H9 (cell line): ENCODE results near the gene RPS17. TPM values are rescaled to one million over a fixed set of nuclear protein-coding genes. Genes with fewer than 3 reads are reported as not detected.
A peak's percentile ranks its signal among the peaks of the same experiment; 100 is the strongest.

Source experiments
- DNase-seq: peaks from one replicate; pipeline ENCODE4 v3.0.0-alpha.2; 2017
- H2AFZ ChIP-seq: one replicate; pipeline ENCODE4 v1.6.1; 2013; ENCODE audit warnings: mild to moderate bottlenecking, low read length, control low read depth, moderate library complexity
- H2AK5ac ChIP-seq: 2 replicates; pipeline ENCODE4 v1.6.1; 2013; ENCODE audit warnings: low read length, control low read depth, mixed read lengths; ENCODE audit not compliant: insufficient read length
- H2BK120ac ChIP-seq: one replicate; pipeline ENCODE4 v1.6.1; 2013; ENCODE audit warnings: low read depth, mild to moderate bottlenecking, low read length, control low read depth, inconsistent platforms; ENCODE audit not compliant: poor library complexity, severe bottlenecking
- H2BK12ac ChIP-seq: 2 replicates; pipeline ENCODE4 v1.6.1; 2013; ENCODE audit warnings: low read length, control low read depth, mixed read lengths, low read depth; ENCODE audit not compliant: insufficient read length
- H2BK15ac ChIP-seq: 2 replicates; pipeline ENCODE4 v1.6.1; 2013; ENCODE audit warnings: low read depth, low read length, control low read depth
- H2BK20ac ChIP-seq: one replicate; pipeline ENCODE4 v1.6.1; 2013; ENCODE audit warnings: low read depth, mild to moderate bottlenecking, low read length, control low read depth, inconsistent platforms; ENCODE audit not compliant: poor library complexity, severe bottlenecking
- H2BK5ac ChIP-seq: 2 replicates; pipeline ENCODE4 v1.6.1; 2013; ENCODE audit warnings: low read length, control low read depth, mixed read lengths; ENCODE audit not compliant: insufficient read length
- H3K14ac ChIP-seq: 2 replicates; pipeline ENCODE4 v1.6.1; 2013; ENCODE audit warnings: low read length, control low read depth; ENCODE audit not compliant: insufficient read depth
- H3K18ac ChIP-seq: 2 replicates; pipeline ENCODE4 v1.6.1; 2013; ENCODE audit warnings: low read depth, mild to moderate bottlenecking, mixed read lengths, low read length, control low read depth; ENCODE audit not compliant: insufficient read length
- H3K23ac ChIP-seq: 2 replicates; pipeline ENCODE4 v1.6.1; 2013; ENCODE audit warnings: low read length, control low read depth, mixed read lengths, low read depth; ENCODE audit not compliant: insufficient read length
- H3K23me2 ChIP-seq: 2 replicates; pipeline ENCODE4 v1.6.1; 2013; ENCODE audit warnings: low read depth, mild to moderate bottlenecking, mixed read lengths, low read length, control low read depth; ENCODE audit not compliant: insufficient read length, poor library complexity, severe bottlenecking
- H3K27ac ChIP-seq: 2 replicates; pipeline ENCODE4 v1.5.1; 2013; ENCODE audit warnings: low read length, control low read depth, mixed read lengths, low read depth; ENCODE audit not compliant: insufficient read length
- H3K27me3 ChIP-seq: 2 replicates; pipeline ENCODE4 v1.6.1; 2013; ENCODE audit warnings: low read length, control low read depth, inconsistent platforms; ENCODE audit not compliant: insufficient read depth
- H3K4ac ChIP-seq: 2 replicates; pipeline ENCODE4 v1.6.1; 2013; ENCODE audit warnings: low read depth, mild to moderate bottlenecking, control low read depth, inconsistent platforms, low read length, moderate library complexity
- H3K4me1 ChIP-seq: 2 replicates; pipeline ENCODE4 v1.6.1; 2013; ENCODE audit warnings: low read length, control low read depth, inconsistent platforms; ENCODE audit not compliant: insufficient read depth
- H3K4me2 ChIP-seq: 2 replicates; pipeline ENCODE4 v1.6.1; 2013; ENCODE audit warnings: low read length, control low read depth, mixed read lengths; ENCODE audit not compliant: insufficient read length, insufficient read depth
- H3K56ac ChIP-seq: 2 replicates; pipeline ENCODE4 v1.6.1; 2013; ENCODE audit warnings: low read depth, mild to moderate bottlenecking, mixed read lengths, low read length, control low read depth; ENCODE audit not compliant: insufficient read length
- H3K79me1 ChIP-seq: 2 replicates; pipeline ENCODE4 v1.6.1; 2013; ENCODE audit warnings: low read depth, mild to moderate bottlenecking, moderate library complexity, low read length, control low read depth, inconsistent platforms; ENCODE audit not compliant: insufficient read depth, poor library complexity, severe bottlenecking
- H3K79me2 ChIP-seq: 2 replicates; pipeline ENCODE4 v1.6.1; 2013; ENCODE audit warnings: low read length, control low read depth, inconsistent platforms; ENCODE audit not compliant: insufficient read depth
- H3K9ac ChIP-seq: 2 replicates; pipeline ENCODE4 v1.6.1; 2013; ENCODE audit warnings: low read length, control low read depth, mixed read lengths; ENCODE audit not compliant: insufficient read length; ENCODE audit errors: extremely low read depth
- H3K9me3 ChIP-seq: one replicate; pipeline ENCODE4 v1.6.1; 2013; ENCODE audit warnings: low read depth, low read length, inconsistent platforms; ENCODE audit not compliant: control insufficient read depth
- H3T11ph ChIP-seq: one replicate; pipeline ENCODE4 v1.6.1; 2013; ENCODE audit warnings: mild to moderate bottlenecking, low read length, control low read depth, inconsistent platforms
- H4K20me1 ChIP-seq: one replicate; pipeline ENCODE4 v1.6.1; 2013; ENCODE audit not compliant: control insufficient read depth, insufficient read length, insufficient read depth
- H4K5ac ChIP-seq: 2 replicates; pipeline ENCODE4 v1.6.1; 2013; ENCODE audit warnings: low read depth, mild to moderate bottlenecking, mixed read lengths, low read length, control low read depth; ENCODE audit not compliant: insufficient read length
- H4K8ac ChIP-seq: replicated peaks from 2 replicates; pipeline ENCODE4 v1.6.1; 2013; ENCODE audit warnings: low read length, control low read depth, mixed read lengths, low read depth; ENCODE audit not compliant: insufficient read length
- H4K91ac ChIP-seq: 2 replicates; pipeline ENCODE4 v1.6.1; 2013; ENCODE audit warnings: low read depth, mild to moderate bottlenecking, moderate library complexity, mixed read lengths, low read length, control low read depth; ENCODE audit not compliant: insufficient read length
- H3K27ac Mint-ChIP-seq, 3 experiments: 2 replicates in 2 of 3; 3 replicates in 1 of 3; pipeline ENCODE4 v1.8.0; 2020 to 2021; ENCODE audit warnings: mixed read lengths in 3 of 3, mild to moderate bottlenecking in 1 of 3, moderate library complexity in 1 of 3
- H3K27me3 Mint-ChIP-seq: 2 replicates; pipeline ENCODE4 v1.8.0; 2021; ENCODE audit warnings: low read depth, mild to moderate bottlenecking, moderate library complexity, mixed read lengths
- H3K36me3 Mint-ChIP-seq, 3 experiments: 2 replicates in 2 of 3; 3 replicates in 1 of 3; pipeline ENCODE4 v1.8.0; 2020 to 2021; ENCODE audit warnings: low read depth in 3 of 3, mixed read lengths in 3 of 3; ENCODE audit not compliant: insufficient read depth in 1 of 3
- H3K4me1 Mint-ChIP-seq, 2 experiments: 2 replicates each; pipeline ENCODE4 v1.8.0; 2020; ENCODE audit warnings: mixed read lengths in 2 of 2
- H3K4me3 Mint-ChIP-seq, 2 experiments: 2 replicates in 1 of 2; 3 replicates in 1 of 2; pipeline ENCODE4 v1.8.0; 2020 to 2021; ENCODE audit warnings: mild to moderate bottlenecking in 2 of 2, mixed read lengths in 2 of 2, moderate library complexity in 1 of 2
- H3K9me3 Mint-ChIP-seq, 2 experiments: 2 replicates in 1 of 2; 3 replicates in 1 of 2; pipeline ENCODE4 v1.8.0; 2020; ENCODE audit warnings: mild to moderate bottlenecking in 2 of 2, mixed read lengths in 2 of 2, moderate library complexity in 1 of 2
- WGBS: extraction: QIAGEN DNeasy Blood & Tissue Kit; methylation state at CpG from one replicate; pipeline ENCODE4 v1.1.7; 2013; ENCODE audit warnings: missing lambda C conversion rate, low lambda C conversion rate, mixed read lengths; ENCODE audit not compliant: insufficient read length; ENCODE audit errors: extremely low coverage; 5-methylcytosine and 5-hydroxymethylcytosine counted together
- total RNA-seq: library from RNA; stranded (reverse); gene quantifications from 2 replicates; pipeline ENCODE4 v1.2.1, GENCODE V29; 2021
- TF ChIP-seq, protein P1 (sequence below): fragments of 200-600 bp; sonication (generic); conservative IDR thresholded peaks from 3 replicates; pipeline ENCODE4 v1.8.0; 2021; ENCODE audit warnings: antibody characterized with exemption, mild to moderate bottlenecking

Gene RPS17
- total RNA-seq, 1 experiment from 2014 or later: 2,597 TPM

DNA sequence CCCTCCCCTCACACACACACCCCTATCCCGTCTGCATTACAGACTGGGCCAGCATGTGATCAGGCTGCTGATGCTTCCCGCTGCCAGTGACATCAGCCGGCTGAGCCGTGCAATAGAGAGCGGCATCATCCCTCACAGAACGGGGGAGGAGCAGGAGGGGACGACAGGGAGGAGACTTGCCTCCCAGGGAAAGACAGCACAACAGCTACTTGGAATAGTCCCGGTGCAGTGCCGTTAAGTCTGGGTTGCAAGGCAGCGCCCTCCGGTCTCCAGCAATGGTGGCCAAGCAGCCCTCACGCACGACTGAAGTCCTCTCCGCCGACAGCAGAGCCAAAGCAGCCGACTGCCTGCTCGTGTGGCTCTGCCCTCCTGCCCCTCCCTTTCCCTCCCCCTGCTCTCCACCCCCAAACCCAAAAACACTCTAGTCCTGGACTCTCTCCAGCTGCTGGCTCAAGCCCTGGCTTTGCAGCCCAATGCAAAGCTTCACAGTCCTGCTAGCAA, 31.5 kb upstream of the RPS17 start:
- Mint-ChIP-seq H3K4me3 (peak overlapping the region; percentile 47 to 77), H3K36me3 (no peaks in the 10 kb centered on the region), H3K9me3 (no peaks in the 10 kb centered on the region), H3K27me3 (peaks cover 21% of the 10 kb centered on the region), H3K4me1 (peaks cover 17 to 26% of the 10 kb centered on the region in 2 experiments), H3K27ac (no peak overlapping the region; a peak in 1 of 7 replicates)
- Histone ChIP-seq H2BK120ac (no peak overlapping the region), H2AFZ (peak overlapping the region; percentile 2), H4K8ac (no peak overlapping the region), H4K20me1 (no peaks in the 10 kb centered on the region), H2BK20ac (no peak overlapping the region), H3K9me3 (no peaks in the 10 kb centered on the region), H4K5ac (no peak overlapping the region), H3K18ac (peak overlapping the region; percentile 36), H3K79me1 (no peaks in the 10 kb centered on the region), H3K56ac (no peak overlapping the region), H3K23me2 (peaks cover 4% of the 10 kb centered on the region), H3T11ph (no peak overlapping the region), H4K91ac (no peak overlapping the region), H2BK5ac (no peak overlapping the region), H3K4me1 (no peaks in the 10 kb centered on the region; the same call in 1 of the 2 replicates), H2BK12ac (no peak overlapping the region), H2BK15ac (no peak overlapping the region), H3K27me3 (no peaks in the 10 kb centered on the region), H3K27ac (no peak overlapping the region), H3K14ac (peak overlapping the region; percentile 72), H3K4ac (no peak overlapping the region), H3K4me2 (peak overlapping the region; percentile 63), H2AK5ac (no peak overlapping the region), H3K23ac (no peak overlapping the region), H3K79me2 (no peaks in the 10 kb centered on the region), H3K9ac (no peak overlapping the region)
- no CpG with 5 or more reads among the region's 17 CpGs for WGBS
- peak; percentile 71 for DNase-seq
- TF ChIP-seq, protein P1, sequence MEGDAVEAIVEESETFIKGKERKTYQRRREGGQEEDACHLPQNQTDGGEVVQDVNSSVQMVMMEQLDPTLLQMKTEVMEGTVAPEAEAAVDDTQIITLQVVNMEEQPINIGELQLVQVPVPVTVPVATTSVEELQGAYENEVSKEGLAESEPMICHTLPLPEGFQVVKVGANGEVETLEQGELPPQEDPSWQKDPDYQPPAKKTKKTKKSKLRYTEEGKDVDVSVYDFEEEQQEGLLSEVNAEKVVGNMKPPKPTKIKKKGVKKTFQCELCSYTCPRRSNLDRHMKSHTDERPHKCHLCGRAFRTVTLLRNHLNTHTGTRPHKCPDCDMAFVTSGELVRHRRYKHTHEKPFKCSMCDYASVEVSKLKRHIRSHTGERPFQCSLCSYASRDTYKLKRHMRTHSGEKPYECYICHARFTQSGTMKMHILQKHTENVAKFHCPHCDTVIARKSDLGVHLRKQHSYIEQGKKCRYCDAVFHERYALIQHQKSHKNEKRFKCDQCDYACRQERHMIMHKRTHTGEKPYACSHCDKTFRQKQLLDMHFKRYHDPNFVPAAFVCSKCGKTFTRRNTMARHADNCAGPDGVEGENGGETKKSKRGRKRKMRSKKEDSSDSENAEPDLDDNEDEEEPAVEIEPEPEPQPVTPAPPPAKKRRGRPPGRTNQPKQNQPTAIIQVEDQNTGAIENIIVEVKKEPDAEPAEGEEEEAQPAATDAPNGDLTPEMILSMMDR: no peak
